ENCODE results near the gene EXOC3L1.

EXOC3L1 gene

DNA sequence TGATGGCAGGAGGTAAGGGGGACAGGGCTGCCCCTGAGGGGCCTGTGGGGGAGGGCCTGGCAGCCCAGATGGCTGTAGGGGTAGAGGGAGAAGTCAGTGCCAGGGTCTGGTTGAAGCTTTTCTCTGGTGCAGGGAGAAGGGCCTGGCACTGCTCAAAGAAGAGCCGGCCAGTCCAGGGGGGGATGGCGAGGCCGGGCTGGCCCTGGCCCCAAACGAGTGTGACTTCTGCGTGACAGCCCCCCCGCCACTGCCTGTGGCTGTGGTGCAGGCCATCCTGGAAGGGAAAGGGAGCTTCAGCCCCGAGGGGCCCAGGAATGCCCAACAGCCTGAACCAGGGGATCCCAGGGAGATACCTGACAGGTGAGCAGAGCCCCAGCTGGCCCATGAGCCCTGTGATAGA is 22.3 kb downstream of the EXOC3L1 start:
- in situ Hi-C loops (cut with HindIII; ENCODE audit: low sequenced_read_pairs) = no loop called here
- TF ChIP-seq, protein P1, sequence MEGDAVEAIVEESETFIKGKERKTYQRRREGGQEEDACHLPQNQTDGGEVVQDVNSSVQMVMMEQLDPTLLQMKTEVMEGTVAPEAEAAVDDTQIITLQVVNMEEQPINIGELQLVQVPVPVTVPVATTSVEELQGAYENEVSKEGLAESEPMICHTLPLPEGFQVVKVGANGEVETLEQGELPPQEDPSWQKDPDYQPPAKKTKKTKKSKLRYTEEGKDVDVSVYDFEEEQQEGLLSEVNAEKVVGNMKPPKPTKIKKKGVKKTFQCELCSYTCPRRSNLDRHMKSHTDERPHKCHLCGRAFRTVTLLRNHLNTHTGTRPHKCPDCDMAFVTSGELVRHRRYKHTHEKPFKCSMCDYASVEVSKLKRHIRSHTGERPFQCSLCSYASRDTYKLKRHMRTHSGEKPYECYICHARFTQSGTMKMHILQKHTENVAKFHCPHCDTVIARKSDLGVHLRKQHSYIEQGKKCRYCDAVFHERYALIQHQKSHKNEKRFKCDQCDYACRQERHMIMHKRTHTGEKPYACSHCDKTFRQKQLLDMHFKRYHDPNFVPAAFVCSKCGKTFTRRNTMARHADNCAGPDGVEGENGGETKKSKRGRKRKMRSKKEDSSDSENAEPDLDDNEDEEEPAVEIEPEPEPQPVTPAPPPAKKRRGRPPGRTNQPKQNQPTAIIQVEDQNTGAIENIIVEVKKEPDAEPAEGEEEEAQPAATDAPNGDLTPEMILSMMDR (IDR thresholded peaks at IDR 0.05; ENCODE audit: low read depth, low read length, missing control alignments) = no peak
- no peak for DNase-seq (ENCODE audit: low read depth)
- H3K4me3 ChIP-seq (ENCODE audit: low read depth, low read length) = no peak overlapping the region

DNA sequence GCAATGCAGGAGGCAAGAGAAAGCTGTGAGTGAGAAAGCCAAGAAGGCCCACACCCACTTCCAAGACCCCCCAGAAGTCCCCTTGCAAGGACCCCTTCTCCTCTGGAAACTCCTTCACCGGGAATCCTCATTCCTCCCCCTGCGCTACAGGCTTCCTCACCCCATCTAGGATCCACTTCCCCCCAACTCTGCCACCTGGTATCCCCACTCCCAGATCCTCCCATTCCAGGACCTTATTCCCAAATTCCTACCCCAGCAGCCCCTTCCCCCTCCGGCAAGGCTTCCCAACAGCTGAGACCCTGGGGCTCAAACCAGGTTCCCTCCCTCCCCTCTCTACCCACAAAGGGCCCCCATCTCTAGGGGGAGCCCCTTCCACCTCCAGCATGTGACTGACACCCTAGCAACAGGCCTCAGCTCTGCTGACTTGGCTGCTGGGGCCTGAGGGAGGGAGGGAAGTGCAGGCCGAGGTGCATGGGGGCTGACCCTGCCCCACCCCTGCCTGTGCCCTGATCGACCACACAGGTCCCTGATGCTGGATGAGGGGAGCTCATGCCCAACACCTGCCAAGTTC is 23.3 kb downstream of the EXOC3L1 start:
- in situ Hi-C loops (cut with HindIII; ENCODE audit: low sequenced_read_pairs) = no loop called here
- H3K4me3 ChIP-seq (ENCODE audit: low read depth, low read length) = no peak overlapping the region
- TF ChIP-seq, protein P1 (IDR thresholded peaks at IDR 0.05; ENCODE audit: low read depth, low read length, missing control alignments) = no peak
- no peak for DNase-seq (ENCODE audit: low read depth)

DNA sequence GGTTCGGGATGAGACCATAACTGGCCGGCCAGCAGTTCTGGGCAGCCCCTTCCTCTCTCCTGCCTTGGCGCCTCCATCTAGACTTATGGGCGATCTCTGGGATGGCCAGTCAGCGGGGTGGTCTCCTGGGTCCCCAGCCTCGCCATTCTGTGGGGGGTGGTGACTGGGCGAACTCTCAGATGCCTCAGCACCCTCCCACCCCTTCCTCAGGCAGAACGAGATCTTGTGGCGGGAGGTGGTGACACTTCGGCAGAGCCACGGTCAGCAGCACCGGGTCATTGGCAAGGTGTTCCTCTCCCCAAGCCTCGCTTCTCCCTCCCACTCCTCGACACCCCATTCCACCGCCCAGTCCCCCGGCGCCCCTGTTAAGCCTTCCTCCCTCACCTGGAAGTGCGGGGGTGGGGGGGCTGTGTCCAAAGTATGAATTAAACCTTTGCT is 23.8 kb downstream of the EXOC3L1 start:
- no peak overlapping the region for H3K4me3 ChIP-seq (ENCODE audit: low read depth, low read length)
- no peak for DNase-seq (ENCODE audit: low read depth)
- in situ Hi-C loops (cut with HindIII; ENCODE audit: low sequenced_read_pairs) = no loop called here
- TF ChIP-seq, protein P1 (IDR thresholded peaks at IDR 0.05; ENCODE audit: low read depth, low read length, missing control alignments) = no peak

DNA sequence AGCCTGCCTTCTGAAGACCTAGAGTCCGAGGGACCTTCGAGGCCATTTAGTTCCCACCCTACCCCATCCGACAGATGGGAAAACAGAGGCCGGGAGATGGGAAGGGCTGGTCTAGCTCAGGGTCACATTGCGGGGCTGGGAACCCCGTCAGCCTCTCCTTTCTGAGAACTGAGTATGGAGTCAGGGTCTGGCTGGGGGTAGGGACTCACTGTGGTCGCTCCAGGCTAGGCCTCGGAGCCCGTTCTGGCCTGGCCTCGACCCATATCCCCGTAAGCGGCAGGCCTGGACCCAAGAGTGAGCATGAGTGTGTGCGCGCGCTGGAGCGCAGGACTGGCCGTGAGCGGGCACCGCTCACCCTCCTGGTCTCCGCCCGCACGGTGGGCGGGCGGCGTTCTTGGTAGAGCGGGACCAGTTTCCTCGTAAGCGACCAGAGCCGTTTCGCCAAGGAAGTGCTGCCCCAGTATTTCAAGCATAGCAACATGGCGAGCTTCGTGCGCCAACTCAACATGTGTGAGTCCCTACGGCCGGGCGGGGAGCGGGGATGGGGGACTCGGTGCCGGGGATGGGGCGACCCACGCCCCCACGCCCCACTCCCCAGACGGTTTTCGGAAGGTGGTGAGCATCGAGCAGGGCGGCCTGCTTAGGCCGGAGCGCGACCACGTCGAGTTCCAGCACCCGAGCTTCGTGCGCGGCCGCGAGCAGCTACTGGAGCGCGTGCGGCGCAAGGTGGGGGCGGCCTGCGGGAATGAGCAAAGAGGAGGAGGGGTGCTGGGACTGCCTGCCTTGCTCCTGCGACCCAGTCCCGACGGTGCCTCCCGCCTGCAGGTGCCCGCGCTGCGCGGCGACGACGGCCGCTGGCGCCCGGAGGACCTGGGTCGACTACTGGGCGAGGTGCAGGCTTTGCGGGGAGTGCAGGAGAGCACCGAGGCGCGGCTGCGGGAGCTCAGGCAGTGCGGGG is 24.5 kb downstream of the EXOC3L1 start:
- DNase-seq (ENCODE audit: low read depth) = no peak
- in situ Hi-C loops (cut with HindIII; ENCODE audit: low sequenced_read_pairs) = no loop called here
- TF ChIP-seq, protein P1 (IDR thresholded peaks at IDR 0.05; ENCODE audit: low read depth, low read length, missing control alignments) = no peak
- no peak overlapping the region for H3K4me3 ChIP-seq (ENCODE audit: low read depth, low read length)

DNA sequence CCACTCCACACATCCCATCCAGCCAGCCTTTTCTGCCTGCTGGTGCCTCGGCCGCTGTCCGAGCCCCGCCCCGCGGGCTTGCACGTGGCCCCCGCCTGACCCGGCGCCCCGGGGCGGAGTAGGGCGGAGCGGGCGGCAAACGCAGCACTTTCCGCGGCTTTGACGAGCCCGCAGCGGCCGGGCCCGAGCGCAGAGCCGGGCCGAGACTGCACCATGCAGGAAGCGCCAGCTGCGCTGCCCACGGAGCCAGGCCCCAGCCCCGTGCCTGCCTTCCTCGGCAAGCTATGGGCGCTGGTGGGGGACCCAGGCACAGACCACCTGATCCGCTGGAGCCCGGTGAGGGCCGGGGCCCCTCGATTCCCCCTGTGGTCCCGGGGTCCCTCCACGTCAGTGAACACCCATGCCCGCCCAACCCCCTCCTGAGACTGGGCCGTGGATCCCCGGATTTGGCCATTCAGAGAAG is 25.3 kb downstream of the EXOC3L1 start, which contains the start of gene HSF4:
Gene HSF4, plus strand, starts transcription at position 147 of the 463 bp plus-strand sequence. Its CDS starts 67 bp downstream, at position 214.
- TF ChIP-seq, protein P1 (IDR thresholded peaks at IDR 0.05; ENCODE audit: low read depth, low read length, missing control alignments) = no peak
- H3K4me3 ChIP-seq (ENCODE audit: low read depth, low read length) = peak within 1 kb of the TSS; percentile 18
- DNase-seq (ENCODE audit: low read depth) = no peak
- in situ Hi-C loops (cut with HindIII; ENCODE audit: low sequenced_read_pairs) = no loop called here

DNA sequence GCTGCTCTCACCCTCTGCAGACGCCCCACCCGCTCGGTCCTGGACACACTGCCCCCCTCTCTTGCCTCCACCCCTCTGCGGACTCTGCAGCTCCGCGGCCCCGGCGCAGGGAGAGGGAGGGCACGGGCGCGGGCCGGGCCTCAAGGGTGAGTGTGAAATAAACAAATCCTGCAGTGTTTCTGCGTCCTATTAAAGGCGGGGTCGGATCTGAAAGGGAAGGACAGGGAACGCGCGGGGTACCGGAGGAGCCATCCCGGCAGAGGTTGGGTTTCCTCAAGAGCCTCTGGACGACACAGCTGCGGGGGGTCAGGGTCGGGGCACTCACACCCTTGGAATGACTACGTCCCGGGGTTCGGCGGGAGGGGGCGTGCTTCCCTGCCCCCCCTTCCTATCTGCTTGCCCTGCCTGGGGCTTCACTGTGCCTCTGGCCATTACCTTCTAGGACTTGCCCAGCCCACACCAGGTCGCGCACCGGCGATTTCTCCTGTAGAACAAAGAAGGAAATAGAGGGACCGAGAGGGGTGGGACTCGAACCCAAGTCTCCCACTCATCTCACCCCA is 25.9 kb downstream of the EXOC3L1 start:
- TF ChIP-seq, protein P1 (IDR thresholded peaks at IDR 0.05; ENCODE audit: low read depth, low read length, missing control alignments) = no peak
- peak overlapping the region; percentile 18 for H3K4me3 ChIP-seq (ENCODE audit: low read depth, low read length)
- in situ Hi-C loops (cut with HindIII; ENCODE audit: low sequenced_read_pairs) = no loop called here
- DNase-seq (ENCODE audit: low read depth) = no peak

All from astrocyte of the cerebellum (primary cell).